K562 (cell line): ENCODE results near the gene CYB5RL. TPM values are rescaled to one million over a fixed set of nuclear protein-coding genes. Genes with fewer than 3 reads are reported as not detected.

Experiments
- ATAC-seq: fragments of 200-7000 bp; cut with Tn5 transposase; 3 replicates; pipeline ENCODE4 v1.9.1; 2020; ENCODE audit warnings: moderate library complexity
- BruUV-seq: library from RNA; stranded (reverse); fragments of 400-500 nt; replicated peaks from 2 replicates; lab custom pipeline; 2021; lab: Mats Ljungman, UMichigan
- CTCF ChIA-PET: fragments of 300-600 bp; formaldehyde crosslinking; extraction: SDS; loops from one replicate; lab custom pipeline; 2021; ENCODE audit warnings: low intra/inter-chr PET ratio; lab: Yijun Ruan, JAX
- POLR2A ChIA-PET: fragments of 300-600, 350-650 bp; sonication (Branson Sonifier 250); formaldehyde crosslinking; extraction: SDS; loops from one replicate; lab custom pipeline; 2021; ENCODE audit warnings: antibody characterized with exemption, inconsistent platforms; lab: Yijun Ruan, JAX
- DNase-seq, 4 experiments: peaks; one replicate each; pipeline versions ENCODE4 v3.0.0 to v3.0.0-alpha.2; 2011 to 2018; ENCODE audit warnings: low spot score in 3 of 4, mixed read lengths in 3 of 4; ENCODE audit errors: extremely low read depth in 1 of 4
- FAIRE-seq: peaks from 2 replicates; lab custom pipeline; 2011; peaks lifted over from hg19 to GRCh38; lab: Jason Lieb, UNC
- H2AFZ ChIP-seq: 2 replicates; pipeline ENCODE4 v1.6.0; 2011; ENCODE audit warnings: low read depth, low read length, control low read depth, inconsistent platforms
- H3K27ac ChIP-seq: fragments of 200-600 bp; 3 replicates; pipeline ENCODE4 v1.8.0; 2011; ENCODE audit warnings: low read depth, mild to moderate bottlenecking, control low read depth, inconsistent platforms, low read length, moderate library complexity, mixed read lengths; ENCODE audit errors: extremely low read depth
- H3K27me3 ChIP-seq, 2 experiments: fragments of 300-600 bp in 1 of 2; 2 replicates in 1 of 2; 3 replicates in 1 of 2; pipeline versions ENCODE4 v1.6.0 to v1.8.0; 2011; ENCODE audit warnings: inconsistent platforms in 2 of 2, low read length in 2 of 2, mild to moderate bottlenecking in 1 of 2, mixed read lengths in 1 of 2, moderate library complexity in 1 of 2; ENCODE audit not compliant: control insufficient read depth in 2 of 2, insufficient read depth in 2 of 2
- H3K36me3 ChIP-seq: fragments of 300-600 bp; 3 replicates; pipeline ENCODE4 v1.8.0; 2011; ENCODE audit warnings: mild to moderate bottlenecking, low read length, inconsistent platforms; ENCODE audit not compliant: control insufficient read depth, insufficient read depth
- H3K4me1 ChIP-seq, 2 experiments: fragments of 200-600 bp in 1 of 2; replicated peaks in 1 of 2; 2 replicates in 1 of 2; 3 replicates in 1 of 2; pipeline versions ENCODE4 v1.5.1 to v1.8.0; 2011; ENCODE audit warnings: inconsistent platforms in 2 of 2, low read length in 2 of 2, mild to moderate bottlenecking in 1 of 2, mixed read lengths in 1 of 2, moderate library complexity in 1 of 2; ENCODE audit not compliant: control insufficient read depth in 2 of 2, insufficient read depth in 2 of 2
- H3K4me2 ChIP-seq: 2 replicates; pipeline ENCODE4 v1.6.1; 2011; ENCODE audit warnings: low read length, control low read depth, inconsistent platforms, mixed read lengths; ENCODE audit not compliant: insufficient read depth
- H3K4me3 ChIP-seq: fragments of 200-600 bp; sonication (generic), shearing (Covaris generic); 2 replicates; pipeline ENCODE4 v1.5.1; 2016; ENCODE audit warnings: control low read depth, inconsistent platforms
- H3K79me2 ChIP-seq: fragments of 200-600 bp; 3 replicates; pipeline ENCODE4 v1.8.0; 2011; ENCODE audit warnings: low read length, inconsistent platforms; ENCODE audit not compliant: control insufficient read depth, insufficient read depth
- H3K9ac ChIP-seq, 2 experiments: 2 replicates each; pipeline versions ENCODE4 v1.6.0 to v1.6.1; 2011; ENCODE audit warnings: low read depth in 2 of 2, low read length in 2 of 2, control low read depth in 1 of 2, inconsistent platforms in 1 of 2, mild to moderate bottlenecking in 1 of 2, mixed read lengths in 1 of 2; ENCODE audit not compliant: insufficient read depth in 1 of 2
- H3K9me1 ChIP-seq: one replicate; pipeline ENCODE4 v1.6.0; 2011; ENCODE audit warnings: inconsistent platforms, mild to moderate bottlenecking, low read length, moderate library complexity; ENCODE audit not compliant: control insufficient read depth, insufficient read depth
- H3K9me3 ChIP-seq: replicated peaks from 2 replicates; pipeline ENCODE4 v1.5.1; 2011; ENCODE audit warnings: low read depth, low read length, inconsistent platforms; ENCODE audit not compliant: control insufficient read depth, insufficient read depth
- H4K20me1 ChIP-seq: replicated peaks from 2 replicates; pipeline ENCODE4 v1.6.1; 2011; ENCODE audit warnings: low read length, inconsistent platforms, mixed read lengths; ENCODE audit not compliant: control insufficient read depth, insufficient read depth
- ADNP ChIP-seq: fragments of 200-800 bp; sonication (Bioruptor generic); IDR thresholded peaks from 2 replicates; pipeline ENCODE4 v1.6.1; 2016; ENCODE audit warnings: missing genetic modification characterization, missing compliant biosample characterization
- ATF7 ChIP-seq: fragments of 450-650 bp; IDR thresholded peaks from 2 replicates; pipeline ENCODE4 v1.7.1; 2014; ENCODE audit warnings: mild to moderate bottlenecking, moderate library complexity
- BCOR ChIP-seq: fragments of 450-650 bp; IDR thresholded peaks from 2 replicates; pipeline ENCODE4 v1.6.1; 2016
- FOXM1 ChIP-seq, 2 experiments: fragments of 450-650 bp in 1 of 2; sonication (generic) in 1 of 2; formaldehyde crosslinking in 1 of 2; IDR thresholded peaks; 2 replicates each; pipeline versions ENCODE4 v1.6.1 to v1.9.0; 2017 to 2022; ENCODE audit warnings: low read depth in 2 of 2, mild to moderate bottlenecking in 2 of 2, missing genetic modification reagents in 1 of 2, moderate library complexity in 1 of 2
- RBM25 ChIP-seq: fragments of 200-400 bp; formaldehyde crosslinking; IDR thresholded peaks from 2 replicates; pipeline ENCODE4 v1.6.1; 2018; ENCODE audit warnings: low read length, low read depth, moderate library complexity; ENCODE audit not compliant: severe bottlenecking
- ZNF780A ChIP-seq: fragments of 250-450 bp; sonication (Bioruptor Pico); IDR thresholded peaks from 2 replicates; pipeline ENCODE4 v1.5.0; 2021; ENCODE audit warnings: mild to moderate bottlenecking
- WGBS: fragments of 100-300 bp; shearing (Covaris generic); methylation state at CpG from one replicate; pipeline ENCODE4 v1.1.6; 2016; ENCODE audit warnings: low coverage, mixed read lengths; ENCODE audit not compliant: insufficient coverage; ENCODE audit errors: missing lambda C conversion rate; 5-methylcytosine and 5-hydroxymethylcytosine counted together
- in situ Hi-C: fragments of 300-500 bp; cut with MboI; formaldehyde crosslinking; loops from 4 replicates; pipeline ENCODE4 v1.15.0; 2018; ENCODE audit warnings: inconsistent platforms, mixed read lengths
- intact Hi-C: fragments of 100-400 bp; cut with micrococcal nuclease; formaldehyde crosslinking; loops from 2 replicates; pipeline ENCODE4 v1.14.2; 2022
- polyA plus RNA-seq, 8 experiments: library from polyadenylated mRNA; depleted of rRNA in 4 of 8; stranded (reverse) in 5 of 8; unstranded in 3 of 8; fragments of >200 nt; fragmentation: Nextera tagmentation in 2 of 8; fragmentation: Illumina TruSeq in 1 of 8; extraction: Ambion mirVana in 2 of 8; extraction: Trizol in 1 of 8; gene quantifications; 2 replicates each; pipeline versions ENCODE4 v1.2.1 to v1.2.3, GENCODE V29; 2011 to 2014; ENCODE audit warnings: inconsistent platforms in 1 of 8, missing spikeins in 1 of 8
- total RNA-seq, 7 experiments: library from RNA; depleted of rRNA in 6 of 7; stranded (reverse); fragments of >200 nt in 6 of 7; fragmentation: Illumina TruSeq in 2 of 7; extraction: Trizol in 2 of 7; gene quantifications; 2 replicates each; pipeline versions ENCODE4 v1.2.1 to v1.2.3, GENCODE V29; 2011 to 2021; ENCODE audit warnings: low replicate concordance in 1 of 7
- TF ChIP-seq, protein P1 (sequence below), 2 experiments: fragments of 450-650 bp in 1 of 2; sonication (generic) in 1 of 2; formaldehyde crosslinking in 1 of 2; IDR thresholded peaks in 1 of 2; conservative IDR thresholded peaks in 1 of 2; 2 replicates each; pipeline versions ENCODE4 v1.6.1 to v1.8.1; 2016 to 2023; ENCODE audit warnings: mild to moderate bottlenecking in 2 of 2, moderate library complexity in 2 of 2, inconsistent platforms in 1 of 2, missing genetic modification reagents in 1 of 2
- TF ChIP-seq, protein P2 (sequence below): sonication (generic); formaldehyde crosslinking; IDR thresholded peaks from 2 replicates; pipeline ENCODE4 v1.8.1; 2022; ENCODE audit warnings: missing genetic modification reagents
- TF ChIP-seq, protein P3 (sequence below): fragments of 200-400 bp; formaldehyde crosslinking; IDR thresholded peaks from 2 replicates; pipeline ENCODE4 v1.6.1; 2017; ENCODE audit warnings: mild to moderate bottlenecking, low read depth, low read length, moderate library complexity

The CYB5RL gene
- total and polyA plus RNA-seq, 9 of the 15 experiments (the other 6 are each of a cell fraction or from before 2014, with no cell fraction given), result 7.9 to 18.0 (median 11.2) TPM

DNA sequence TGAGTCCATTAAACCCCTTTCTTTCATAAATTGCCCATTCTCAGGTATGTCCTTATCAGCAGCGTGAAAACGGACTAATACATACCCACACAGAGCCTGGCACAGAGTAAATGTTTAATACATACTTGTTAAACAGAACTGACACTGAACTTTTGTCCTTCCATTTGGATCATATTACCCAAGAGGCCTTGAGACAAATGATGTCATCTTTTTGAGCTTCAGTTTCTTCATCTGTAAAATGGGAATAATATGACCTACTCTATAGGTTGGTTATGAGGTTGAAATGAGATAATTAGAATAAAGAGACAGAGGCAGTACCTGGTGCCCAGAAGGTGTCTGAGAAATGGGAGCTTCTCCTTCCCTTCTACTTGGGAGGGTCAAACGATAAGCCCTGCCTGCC is 13.8 kb downstream of the CYB5RL start:
- H3K4me1 ChIP-seq, result no peaks in the 10 kb centered on the region
- no TSS peak for BruUV-seq
- H3K27me3 ChIP-seq, result no peaks in the 10 kb centered on the region
- no peak overlapping the region for H3K9ac ChIP-seq
- 88% methylated on average over 3 of the region's 3 CpGs for WGBS
- no peaks in the 10 kb centered on the region for H3K79me2 ChIP-seq
- ATAC-seq (no peak), DNase-seq (no peak), FAIRE-seq (no peak)
- in situ Hi-C loops (no loop called here), intact Hi-C loops (no loop called here)
- H3K4me3 ChIP-seq, result no peak overlapping the region
- H3K36me3 ChIP-seq, result peaks cover 27% of the 10 kb centered on the region
- no peak overlapping the region for H3K27ac ChIP-seq
- ChIA-PET POLR2A (interaction anchor here (2.1 to 2.7 kb wide), 2 partner anchors 14 to 16 kb away, joined by 7 to 13 read pairs; partner anchors contain the start of genes CYB5RL and MRPL37), CTCF (no interaction called here)
- H3K4me2 ChIP-seq, result no peak overlapping the region
- no peaks in the 10 kb centered on the region for H3K9me1 ChIP-seq
- H4K20me1 ChIP-seq, result no peaks in the 10 kb centered on the region
- no peaks in the 10 kb centered on the region; the same call in 1 of the 2 replicates for H3K9me3 ChIP-seq
- no peak overlapping the region for H2AFZ ChIP-seq
- TF ChIP-seq, protein P1, sequence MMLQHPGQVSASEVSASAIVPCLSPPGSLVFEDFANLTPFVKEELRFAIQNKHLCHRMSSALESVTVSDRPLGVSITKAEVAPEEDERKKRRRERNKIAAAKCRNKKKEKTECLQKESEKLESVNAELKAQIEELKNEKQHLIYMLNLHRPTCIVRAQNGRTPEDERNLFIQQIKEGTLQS (IDR thresholded peaks at IDR 0.05), result peak; percentile 60; the same call in 1 of the 2 replicates
- TF ChIP-seq, protein P1 (CRISPR knock-in tag; conservative IDR thresholded peaks at IDR 0.05), result no peak
- TF ChIP-seq ATF7, result peak; percentile 54; the same call in 1 of the 2 replicates
- no peak for TF ChIP-seq ZNF780A (CRISPR knock-in tag)
- TF ChIP-seq BCOR, result peak; percentile 68
- TF ChIP-seq RBM25, result peak; percentile 77
- no peak for TF ChIP-seq FOXM1 (IDR thresholded peaks at IDR 0.05; ENCODE audit: low read depth)
- TF ChIP-seq FOXM1 (CRISPR knock-in tag; IDR thresholded peaks at IDR 0.05; ENCODE audit: low read depth), result no peak
- TF ChIP-seq, protein P2, sequence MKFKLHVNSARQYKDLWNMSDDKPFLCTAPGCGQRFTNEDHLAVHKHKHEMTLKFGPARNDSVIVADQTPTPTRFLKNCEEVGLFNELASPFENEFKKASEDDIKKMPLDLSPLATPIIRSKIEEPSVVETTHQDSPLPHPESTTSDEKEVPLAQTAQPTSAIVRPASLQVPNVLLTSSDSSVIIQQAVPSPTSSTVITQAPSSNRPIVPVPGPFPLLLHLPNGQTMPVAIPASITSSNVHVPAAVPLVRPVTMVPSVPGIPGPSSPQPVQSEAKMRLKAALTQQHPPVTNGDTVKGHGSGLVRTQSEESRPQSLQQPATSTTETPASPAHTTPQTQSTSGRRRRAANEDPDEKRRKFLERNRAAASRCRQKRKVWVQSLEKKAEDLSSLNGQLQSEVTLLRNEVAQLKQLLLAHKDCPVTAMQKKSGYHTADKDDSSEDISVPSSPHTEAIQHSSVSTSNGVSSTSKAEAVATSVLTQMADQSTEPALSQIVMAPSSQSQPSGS (CRISPR knock-in tag), result 0 out of 2 replicates have a peak, but pooled peaks have one; percentile 32
- TF ChIP-seq, protein P3, sequence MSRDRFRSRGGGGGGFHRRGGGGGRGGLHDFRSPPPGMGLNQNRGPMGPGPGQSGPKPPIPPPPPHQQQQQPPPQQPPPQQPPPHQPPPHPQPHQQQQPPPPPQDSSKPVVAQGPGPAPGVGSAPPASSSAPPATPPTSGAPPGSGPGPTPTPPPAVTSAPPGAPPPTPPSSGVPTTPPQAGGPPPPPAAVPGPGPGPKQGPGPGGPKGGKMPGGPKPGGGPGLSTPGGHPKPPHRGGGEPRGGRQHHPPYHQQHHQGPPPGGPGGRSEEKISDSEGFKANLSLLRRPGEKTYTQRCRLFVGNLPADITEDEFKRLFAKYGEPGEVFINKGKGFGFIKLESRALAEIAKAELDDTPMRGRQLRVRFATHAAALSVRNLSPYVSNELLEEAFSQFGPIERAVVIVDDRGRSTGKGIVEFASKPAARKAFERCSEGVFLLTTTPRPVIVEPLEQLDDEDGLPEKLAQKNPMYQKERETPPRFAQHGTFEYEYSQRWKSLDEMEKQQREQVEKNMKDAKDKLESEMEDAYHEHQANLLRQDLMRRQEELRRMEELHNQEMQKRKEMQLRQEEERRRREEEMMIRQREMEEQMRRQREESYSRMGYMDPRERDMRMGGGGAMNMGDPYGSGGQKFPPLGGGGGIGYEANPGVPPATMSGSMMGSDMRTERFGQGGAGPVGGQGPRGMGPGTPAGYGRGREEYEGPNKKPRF, result no peak
- peak; percentile 57; the same call in 1 of the 2 replicates for TF ChIP-seq ADNP
